GM12892 (cell line): Measurements from ENCODE around the gene MPPED1.

Experiments used
- POLR2A ChIP-seq: IDR thresholded peaks from 2 replicates; pipeline ENCODE4 v1.6.1; 2011; ENCODE audit warnings: low read depth, low read length, control low read depth
- POLR2AphosphoS5 ChIP-seq: IDR thresholded peaks from 2 replicates; pipeline ENCODE4 v1.6.1; 2011; ENCODE audit warnings: low read depth, low read length, control low read depth
- TAF1 ChIP-seq: IDR thresholded peaks from 2 replicates; pipeline ENCODE4 v1.6.1; 2011; ENCODE audit warnings: low read depth, mild to moderate bottlenecking, control low read depth, low read length, borderline replicate concordance

DNA sequence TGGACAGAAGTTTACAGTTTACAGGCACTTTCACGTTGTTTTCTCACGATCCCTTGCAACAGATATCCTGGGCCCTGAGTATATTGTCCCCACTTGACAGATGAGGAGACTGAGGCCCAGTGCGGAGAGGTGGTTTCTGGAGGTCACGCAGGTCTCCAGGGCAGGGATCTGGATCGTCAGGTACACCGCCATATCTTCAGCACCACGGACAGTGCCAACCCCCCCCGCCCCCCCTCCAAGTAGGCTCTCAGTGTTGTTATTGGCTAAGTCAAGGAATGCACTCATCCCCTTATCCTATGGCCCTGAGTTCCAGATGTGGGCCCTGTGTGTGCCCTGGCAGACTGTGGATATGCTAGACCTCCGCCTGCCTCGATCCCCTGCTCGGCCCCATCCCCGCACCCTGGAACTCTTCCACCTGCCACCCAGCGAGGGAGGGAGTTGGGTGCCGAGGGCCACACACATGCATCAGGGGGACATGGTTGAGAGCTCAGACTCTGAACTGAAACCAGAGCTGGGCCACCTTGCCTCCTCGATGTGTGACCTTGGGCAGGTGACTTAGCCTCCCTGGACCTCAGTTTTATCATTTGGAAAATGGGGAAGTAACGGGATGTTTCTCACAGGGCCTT lies 37.5 kb downstream of the MPPED1 start:
- TF ChIP-seq POLR2A (no peak), TAF1 (no peak), POLR2AphosphoS5 (no peak)
